Measurements from ENCODE around the gene RPTOR.

RPTOR gene

DNA sequence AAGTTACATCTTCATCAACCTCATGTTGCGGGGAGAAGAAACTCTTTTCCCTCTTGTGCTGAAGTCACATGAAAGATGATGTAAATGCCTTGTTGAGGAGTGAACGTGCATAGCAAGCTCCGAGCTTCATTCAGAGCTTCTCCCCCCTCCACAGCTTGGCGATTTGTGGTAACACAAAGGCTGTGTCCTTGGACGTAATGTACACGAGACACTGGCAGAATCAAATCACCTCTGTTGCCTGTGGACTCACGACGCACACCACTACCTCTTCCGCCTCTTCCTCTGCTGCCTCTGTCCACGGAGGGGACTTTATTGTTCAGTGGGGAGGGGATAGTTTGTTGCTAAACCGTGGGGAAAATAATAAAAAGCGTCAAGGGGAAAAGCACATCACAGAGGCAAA, 392.1 kb downstream of the RPTOR start:
- TF ChIP-seq, protein P1, sequence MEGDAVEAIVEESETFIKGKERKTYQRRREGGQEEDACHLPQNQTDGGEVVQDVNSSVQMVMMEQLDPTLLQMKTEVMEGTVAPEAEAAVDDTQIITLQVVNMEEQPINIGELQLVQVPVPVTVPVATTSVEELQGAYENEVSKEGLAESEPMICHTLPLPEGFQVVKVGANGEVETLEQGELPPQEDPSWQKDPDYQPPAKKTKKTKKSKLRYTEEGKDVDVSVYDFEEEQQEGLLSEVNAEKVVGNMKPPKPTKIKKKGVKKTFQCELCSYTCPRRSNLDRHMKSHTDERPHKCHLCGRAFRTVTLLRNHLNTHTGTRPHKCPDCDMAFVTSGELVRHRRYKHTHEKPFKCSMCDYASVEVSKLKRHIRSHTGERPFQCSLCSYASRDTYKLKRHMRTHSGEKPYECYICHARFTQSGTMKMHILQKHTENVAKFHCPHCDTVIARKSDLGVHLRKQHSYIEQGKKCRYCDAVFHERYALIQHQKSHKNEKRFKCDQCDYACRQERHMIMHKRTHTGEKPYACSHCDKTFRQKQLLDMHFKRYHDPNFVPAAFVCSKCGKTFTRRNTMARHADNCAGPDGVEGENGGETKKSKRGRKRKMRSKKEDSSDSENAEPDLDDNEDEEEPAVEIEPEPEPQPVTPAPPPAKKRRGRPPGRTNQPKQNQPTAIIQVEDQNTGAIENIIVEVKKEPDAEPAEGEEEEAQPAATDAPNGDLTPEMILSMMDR (IDR thresholded peaks at IDR 0.05; ENCODE audit: low read depth, low read length): no peak
- H3K4me3 ChIP-seq (ENCODE audit: low read depth, low read length): no peak overlapping the region

- TF ChIP-seq, protein P1 (IDR thresholded peaks at IDR 0.05; ENCODE audit: low read depth, low read length): no peak
- no peak overlapping the region for H3K4me3 ChIP-seq (ENCODE audit: low read depth, low read length)
Measured at GRCh38 chr17:80937462-80938381, 393.1 kb downstream of the RPTOR start.

DNA sequence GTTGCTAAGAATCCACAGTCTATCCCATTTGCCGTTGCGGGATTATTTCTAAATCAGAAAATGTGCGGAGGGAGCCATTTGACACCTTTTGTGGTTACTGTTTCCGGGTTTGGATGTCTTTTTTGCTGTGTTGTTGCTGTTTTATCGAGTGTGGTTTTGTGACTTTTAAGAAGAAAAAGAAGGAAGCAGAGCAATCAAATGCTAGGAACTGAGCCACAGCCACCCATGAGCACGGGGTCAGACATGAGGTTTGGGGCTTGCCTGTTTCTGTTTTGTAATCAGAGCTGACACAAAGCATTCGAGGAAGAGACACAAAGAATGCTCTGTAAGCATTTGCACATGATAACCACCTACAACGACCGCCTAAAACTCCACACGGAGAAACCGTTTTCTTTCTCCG, 393.9 kb downstream of the RPTOR start:
- H3K4me3 ChIP-seq (ENCODE audit: low read depth, low read length): no peak overlapping the region
- TF ChIP-seq, protein P1 (IDR thresholded peaks at IDR 0.05; ENCODE audit: low read depth, low read length): no peak

- TF ChIP-seq, protein P1 (IDR thresholded peaks at IDR 0.05; ENCODE audit: low read depth, low read length): no peak
- no peak overlapping the region for H3K4me3 ChIP-seq (ENCODE audit: low read depth, low read length)
Measured at GRCh38 chr17:80939151-80940145, 394.8 kb downstream of the RPTOR start.

DNA sequence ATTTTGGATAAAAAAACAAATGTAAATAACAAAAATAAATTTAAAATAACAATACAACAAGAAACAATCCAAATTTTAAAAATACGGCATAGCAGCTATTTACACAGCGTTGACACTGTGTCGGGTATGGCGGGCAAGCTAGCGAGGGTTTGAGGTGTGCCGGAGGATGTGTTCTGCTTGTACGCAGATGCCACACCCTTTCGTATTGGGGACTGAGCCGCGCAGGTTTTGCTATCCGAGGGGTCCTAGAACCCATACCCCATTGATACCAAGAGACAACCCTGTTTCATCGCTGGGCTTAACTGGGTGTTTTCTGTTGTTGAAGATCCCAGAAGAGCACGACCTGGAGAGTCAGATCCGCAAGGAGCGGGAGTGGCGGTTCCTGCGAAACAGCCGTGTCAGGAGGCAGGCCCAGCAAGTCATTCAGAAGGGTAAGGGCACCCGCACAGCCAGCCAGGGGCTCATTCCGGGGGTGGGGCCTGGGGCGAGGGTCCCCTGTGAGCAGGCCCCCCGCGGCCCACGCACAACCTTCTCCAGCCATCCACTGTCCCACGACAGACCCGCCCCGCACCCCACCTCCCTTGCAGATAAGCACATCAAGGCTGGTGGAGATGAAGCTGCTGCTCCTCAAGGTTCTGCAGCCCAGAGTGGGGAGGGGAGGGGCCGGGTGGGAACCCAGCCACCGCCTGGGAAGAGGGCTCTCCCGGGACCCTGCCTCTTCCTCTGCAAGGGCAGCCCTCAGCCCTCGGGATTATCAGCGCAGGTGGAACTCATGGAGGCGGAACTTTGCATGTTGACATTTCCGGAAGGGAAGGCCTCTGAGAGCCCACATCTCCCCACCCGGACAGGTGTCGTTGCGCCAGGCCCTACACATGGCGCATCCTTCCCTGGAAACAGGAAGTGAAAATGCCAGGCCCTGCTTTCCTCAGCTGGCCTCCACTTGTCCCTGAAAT, 395.8 kb downstream of the RPTOR start:
- no peak overlapping the region for H3K4me3 ChIP-seq (ENCODE audit: low read depth, low read length)
- TF ChIP-seq, protein P1 (IDR thresholded peaks at IDR 0.05; ENCODE audit: low read depth, low read length): no peak

DNA sequence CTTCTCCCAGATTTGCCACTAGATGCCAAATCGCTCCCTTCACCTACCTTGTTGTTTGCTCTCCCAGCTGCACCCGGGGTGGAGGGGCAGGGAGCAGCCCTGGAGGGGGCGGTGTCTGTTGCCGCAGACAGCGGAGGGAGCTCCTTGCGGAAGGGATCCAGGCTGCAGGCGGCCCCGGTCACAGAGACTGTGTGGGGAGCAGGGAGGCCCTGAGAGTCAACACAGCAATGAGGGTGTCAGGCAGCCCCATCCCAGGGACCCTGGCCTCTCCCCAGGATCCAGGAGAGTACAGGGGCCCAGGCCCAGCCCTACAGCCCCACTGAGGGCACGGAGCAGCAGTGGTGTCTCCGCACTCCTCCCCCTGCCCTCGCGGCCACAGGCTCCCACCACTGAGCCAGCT, 396.5 kb downstream of the RPTOR start:
- H3K4me3 ChIP-seq (ENCODE audit: low read depth, low read length): no peak overlapping the region
- TF ChIP-seq, protein P1 (IDR thresholded peaks at IDR 0.05; ENCODE audit: low read depth, low read length): no peak
